ENCODE results near the gene PDE4D. TPM values are rescaled to one million over a fixed set of nuclear protein-coding genes. Genes with fewer than 3 reads are reported as not detected.

Gene PDE4D
- total RNA-seq, 1 donor from 2014 or later = 7.6 TPM

DNA sequence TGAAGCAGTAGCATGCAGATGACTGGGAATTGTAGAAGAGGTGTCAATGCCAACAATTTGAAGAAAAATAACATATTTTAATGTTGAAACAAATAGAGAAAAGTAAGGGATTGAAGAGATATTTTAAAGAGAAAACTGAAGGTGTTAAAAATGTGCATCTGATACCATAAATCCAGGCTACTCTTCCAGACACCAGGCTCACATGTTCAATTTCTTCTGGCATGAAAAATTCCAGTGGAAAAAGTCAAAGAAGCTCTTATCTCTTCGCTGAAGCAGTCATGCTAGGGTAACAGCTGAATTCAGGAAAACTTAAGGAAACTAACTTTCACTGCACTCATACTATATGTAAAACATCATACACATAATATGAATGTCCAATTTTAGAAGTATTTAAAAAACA is 335.0 kb downstream of the PDE4D start:
- no peak for DNase-seq (ENCODE audit: low spot score, unreplicated experiment)
- Mint-ChIP-seq H3K27me3 (no peaks in the 10 kb centered on the region), H3K36me3 (ENCODE audit: insufficient read depth) (no peaks in the 10 kb centered on the region), H3K4me3 (ENCODE audit: low read depth) (no peak overlapping the region), H3K9me3 (ENCODE audit: low read depth) (peaks cover 6% of the 10 kb centered on the region), H3K4me1 (ENCODE audit: low read depth) (peaks cover 18% of the 10 kb centered on the region), H3K27ac (no peak overlapping the region)
- TF ChIP-seq, protein P1, sequence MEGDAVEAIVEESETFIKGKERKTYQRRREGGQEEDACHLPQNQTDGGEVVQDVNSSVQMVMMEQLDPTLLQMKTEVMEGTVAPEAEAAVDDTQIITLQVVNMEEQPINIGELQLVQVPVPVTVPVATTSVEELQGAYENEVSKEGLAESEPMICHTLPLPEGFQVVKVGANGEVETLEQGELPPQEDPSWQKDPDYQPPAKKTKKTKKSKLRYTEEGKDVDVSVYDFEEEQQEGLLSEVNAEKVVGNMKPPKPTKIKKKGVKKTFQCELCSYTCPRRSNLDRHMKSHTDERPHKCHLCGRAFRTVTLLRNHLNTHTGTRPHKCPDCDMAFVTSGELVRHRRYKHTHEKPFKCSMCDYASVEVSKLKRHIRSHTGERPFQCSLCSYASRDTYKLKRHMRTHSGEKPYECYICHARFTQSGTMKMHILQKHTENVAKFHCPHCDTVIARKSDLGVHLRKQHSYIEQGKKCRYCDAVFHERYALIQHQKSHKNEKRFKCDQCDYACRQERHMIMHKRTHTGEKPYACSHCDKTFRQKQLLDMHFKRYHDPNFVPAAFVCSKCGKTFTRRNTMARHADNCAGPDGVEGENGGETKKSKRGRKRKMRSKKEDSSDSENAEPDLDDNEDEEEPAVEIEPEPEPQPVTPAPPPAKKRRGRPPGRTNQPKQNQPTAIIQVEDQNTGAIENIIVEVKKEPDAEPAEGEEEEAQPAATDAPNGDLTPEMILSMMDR (IDR thresholded peaks at IDR 0.05; ENCODE audit: unreplicated experiment) = no peak

DNA sequence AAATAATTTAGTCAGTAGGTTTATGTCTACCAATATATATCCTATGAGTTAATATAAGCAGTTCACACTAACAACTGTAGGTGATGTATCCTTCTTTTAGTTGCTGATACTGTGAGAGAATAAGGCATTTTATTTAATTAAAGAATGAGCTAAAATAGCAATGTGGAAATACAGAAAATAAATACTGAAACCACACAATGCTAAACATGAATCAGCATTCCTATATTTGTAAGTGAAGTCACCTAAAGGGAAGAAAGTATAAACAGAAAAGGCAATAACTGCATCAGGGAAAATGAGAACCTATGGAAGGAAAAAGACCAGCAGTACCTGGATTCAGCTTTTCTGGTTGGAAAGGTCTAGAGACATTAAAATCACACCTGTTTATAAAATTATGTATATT is 336.0 kb downstream of the PDE4D start:
- Mint-ChIP-seq H3K4me3 (ENCODE audit: low read depth) (no peak overlapping the region), H3K27me3 (no peaks in the 10 kb centered on the region), H3K27ac (no peak overlapping the region)

DNA sequence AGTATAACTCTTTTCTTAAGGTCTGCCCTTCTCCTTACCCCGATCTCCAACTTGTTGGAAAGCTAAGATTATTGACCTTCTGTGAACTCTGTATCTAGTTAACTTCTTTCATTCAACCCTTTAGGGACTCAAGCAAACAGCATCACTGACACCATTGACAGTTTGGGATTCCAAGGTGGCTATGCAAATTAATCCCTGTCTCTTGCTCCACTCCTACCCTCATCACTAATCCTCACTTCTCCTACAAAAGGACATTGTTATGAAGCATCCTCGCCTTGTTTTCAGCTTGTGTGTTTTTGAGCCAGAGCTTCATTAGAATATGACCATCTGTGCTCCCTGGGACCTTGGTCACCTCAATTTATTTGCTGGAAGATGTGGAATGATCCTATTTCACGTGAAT is 337.9 kb downstream of the PDE4D start:
- Mint-ChIP-seq H3K4me1 (ENCODE audit: low read depth) (peaks cover 2% of the 10 kb centered on the region), H3K9me3 (ENCODE audit: low read depth) (peaks cover 5% of the 10 kb centered on the region), H3K36me3 (ENCODE audit: insufficient read depth) (no peaks in the 10 kb centered on the region), H3K4me3 (ENCODE audit: low read depth) (no peak overlapping the region), H3K27me3 (no peaks in the 10 kb centered on the region), H3K27ac (no peak overlapping the region)
- DNase-seq (ENCODE audit: low spot score, unreplicated experiment) = no peak
- TF ChIP-seq, protein P1 (IDR thresholded peaks at IDR 0.05; ENCODE audit: unreplicated experiment) = no peak

More for the DNA sequence above, 336.0 kb downstream of the PDE4D start:
- H3K36me3 Mint-ChIP-seq (ENCODE audit: insufficient read depth) = no peaks in the 10 kb centered on the region
- peaks cover 9% of the 10 kb centered on the region for H3K4me1 Mint-ChIP-seq (ENCODE audit: low read depth)
- TF ChIP-seq, protein P1 (IDR thresholded peaks at IDR 0.05; ENCODE audit: unreplicated experiment) = no peak
- H3K9me3 Mint-ChIP-seq (ENCODE audit: low read depth) = peaks cover 6% of the 10 kb centered on the region
- no peak for DNase-seq (ENCODE audit: low spot score, unreplicated experiment)

DNA sequence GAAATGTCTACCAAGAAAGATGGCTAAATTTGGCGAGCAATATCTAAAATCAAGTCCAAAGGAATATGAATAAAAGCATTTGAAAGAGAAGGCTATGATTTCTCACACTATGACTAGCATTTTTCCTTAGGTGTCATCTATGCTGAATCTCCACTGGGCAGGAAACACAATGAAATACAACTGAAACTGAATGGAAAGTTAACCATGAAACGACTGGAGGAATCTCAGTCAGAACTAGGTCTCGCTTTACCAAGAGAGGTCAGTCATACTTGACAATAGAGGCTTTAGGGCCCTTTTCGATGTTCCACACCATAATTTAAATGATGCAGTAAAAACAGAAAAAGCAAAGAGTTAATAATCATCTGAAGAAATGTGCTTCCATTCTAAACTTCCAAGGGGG is 339.0 kb downstream of the PDE4D start:
- no peaks in the 10 kb centered on the region for H3K9me3 Mint-ChIP-seq (ENCODE audit: low read depth)
- no peak overlapping the region for H3K4me3 Mint-ChIP-seq (ENCODE audit: low read depth)

DNA sequence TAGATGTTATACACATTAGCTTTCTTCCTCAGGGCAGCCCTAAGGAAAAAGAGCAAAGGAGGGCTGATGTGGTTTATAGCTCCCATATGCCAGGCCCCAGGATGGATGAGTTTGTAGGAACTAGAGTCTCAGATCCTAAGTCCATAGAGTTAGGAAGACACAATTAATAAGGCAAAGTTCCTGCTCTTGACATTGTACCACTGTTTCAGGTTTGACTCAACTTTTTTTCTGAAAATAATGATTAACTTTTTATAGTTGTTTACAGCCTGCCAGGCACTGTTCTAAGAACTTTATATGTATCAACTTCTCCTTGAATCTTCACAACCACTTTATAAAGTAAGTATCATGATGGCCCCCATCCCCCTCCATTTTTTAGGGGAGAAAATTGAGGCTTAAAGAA is 339.5 kb downstream of the PDE4D start:
- no peak for DNase-seq (ENCODE audit: low spot score, unreplicated experiment)
- TF ChIP-seq, protein P1 (IDR thresholded peaks at IDR 0.05; ENCODE audit: unreplicated experiment) = no peak
- Mint-ChIP-seq H3K27me3 (no peaks in the 10 kb centered on the region), H3K4me3 (ENCODE audit: low read depth) (no peak overlapping the region), H3K36me3 (ENCODE audit: insufficient read depth) (no peaks in the 10 kb centered on the region), H3K9me3 (ENCODE audit: low read depth) (no peaks in the 10 kb centered on the region), H3K4me1 (ENCODE audit: low read depth) (peaks cover 3% of the 10 kb centered on the region), H3K27ac (no peak overlapping the region)

More for the DNA sequence above, 339.0 kb downstream of the PDE4D start:
- no peaks in the 10 kb centered on the region for H3K36me3 Mint-ChIP-seq (ENCODE audit: insufficient read depth)
- TF ChIP-seq, protein P1 (IDR thresholded peaks at IDR 0.05; ENCODE audit: unreplicated experiment) = no peak
- H3K27ac Mint-ChIP-seq = no peak overlapping the region
- DNase-seq (ENCODE audit: low spot score, unreplicated experiment) = no peak
- H3K4me1 Mint-ChIP-seq (ENCODE audit: low read depth) = no peaks in the 10 kb centered on the region
- no peaks in the 10 kb centered on the region for H3K27me3 Mint-ChIP-seq

All from progenitor cell of endocrine pancreas (in vitro differentiated cells).